LNCAP (cell line): ENCODE results near the gene NT5DC1.

Source experiments
- CTCF ChIP-seq: fragments of 450-650 bp; IDR thresholded peaks from 2 replicates; pipeline ENCODE4 v1.5.1; 2017; ENCODE audit warnings: mild to moderate bottlenecking

Gene NT5DC1

GRCh38 chr6:116238083-116238482 lies 137.4 kb downstream of the NT5DC1 start:
- no peak for TF ChIP-seq CTCF

- no peak for TF ChIP-seq CTCF
Observed at GRCh38 chr6:116239256-116239655, 138.6 kb downstream of the NT5DC1 start.

GRCh38 chr6:116239856-116240255 lies 139.2 kb downstream of the NT5DC1 start:
- TF ChIP-seq CTCF: no peak

GRCh38 chr6:116244284-116244683 lies 143.6 kb downstream of the NT5DC1 start:
- no peak for TF ChIP-seq CTCF

GRCh38 chr6:116246089-116246488 lies 145.4 kb downstream of the NT5DC1 start:
- no peak for TF ChIP-seq CTCF

- TF ChIP-seq CTCF: no peak
Observed at GRCh38 chr6:116247285-116247684, 146.6 kb downstream of the NT5DC1 start.

- no peak for TF ChIP-seq CTCF
Observed at GRCh38 chr6:116248577-116248976, 147.9 kb downstream of the NT5DC1 start.
